Upper lobe of right lung (tissue), 1 donor: Measurements from ENCODE around the gene CPAMD8. TPM values are rescaled to one million over a fixed set of nuclear protein-coding genes. Genes with fewer than 3 reads are reported as not detected.

Source experiments
- ATAC-seq: fragments of 200-7000 bp; cut with Tn5 transposase; one replicate; pipeline ENCODE4 v1.9.1; 2020; ENCODE audit warnings: mild to moderate bottlenecking, moderate library complexity
- DNase-seq: peaks from one replicate; pipeline ENCODE4 v3.0.0-alpha.2; 2020
- H3K27ac ChIP-seq: fragments of 200-600 bp; one replicate; pipeline ENCODE4 v1.8.0; 2022
- H3K27me3 ChIP-seq: fragments of 200-600 bp; one replicate; pipeline ENCODE4 v1.8.0; 2022; ENCODE audit warnings: mild to moderate bottlenecking
- H3K36me3 ChIP-seq: fragments of 200-600 bp; one replicate; pipeline ENCODE4 v1.8.0; 2022
- H3K4me1 ChIP-seq: fragments of 200-600 bp; one replicate; pipeline ENCODE4 v1.8.0; 2022
- H3K4me3 ChIP-seq: fragments of 200-600 bp; one replicate; pipeline ENCODE4 v1.8.0; 2022; ENCODE audit warnings: mild to moderate bottlenecking
- H3K9me3 ChIP-seq: fragments of 200-600 bp; one replicate; pipeline ENCODE4 v1.8.0; 2022
- CTCF ChIP-seq: fragments of 200-600 bp; IDR thresholded peaks from one replicate; pipeline ENCODE4 v1.8.0; 2022; ENCODE audit warnings: antibody characterized with exemption
- intact Hi-C: fragments of 100-400 bp; cut with DNase I; formaldehyde crosslinking; loops from one replicate; pipeline ENCODE4 v1.11.0; 2022
- total RNA-seq: library from RNA; stranded (reverse); fragmentation: NEBNext Ultra II Directional; extraction: Animal tissue kit (Norgen Biotek cat#: 25700); gene quantifications from one replicate; pipeline ENCODE4 v1.2.1, GENCODE V29; 2021
- donor health status: DM: no; HTN: yes; CAD: no; lungs with severe emphysema.

The CPAMD8 gene
- total RNA-seq, 1 donor from 2014 or later, result 50.9 TPM

GRCh38 chr19:16978839-16979802 lies 47.5 kb downstream of the CPAMD8 start:
- Histone ChIP-seq H3K27ac (no peak overlapping the region), H3K36me3 (no peaks in the 10 kb centered on the region), H3K27me3 (no peaks in the 10 kb centered on the region), H3K4me3 (no peak overlapping the region), H3K4me1 (no peaks in the 10 kb centered on the region), H3K9me3 (no peaks in the 10 kb centered on the region)
- DNase-seq, result no peak
- no peak for TF ChIP-seq CTCF
- ATAC-seq, result no peak
- intact Hi-C loops, result no loop called here

GRCh38 chr19:16978156-16978555 lies 48.5 kb downstream of the CPAMD8 start:
- Histone ChIP-seq H3K4me1 (no peaks in the 10 kb centered on the region), H3K4me3 (no peak overlapping the region), H3K36me3 (no peaks in the 10 kb centered on the region), H3K27ac (no peak overlapping the region), H3K9me3 (no peaks in the 10 kb centered on the region), H3K27me3 (no peaks in the 10 kb centered on the region)
- ATAC-seq (no peak), DNase-seq (peak; percentile 23)
- no peak for TF ChIP-seq CTCF
- intact Hi-C loops, result no loop called here

GRCh38 chr19:16977306-16977705 lies 49.3 kb downstream of the CPAMD8 start:
- intact Hi-C loops, result no loop called here
- TF ChIP-seq CTCF, result no peak
- Histone ChIP-seq H3K36me3 (no peaks in the 10 kb centered on the region), H3K9me3 (no peaks in the 10 kb centered on the region), H3K4me1 (no peaks in the 10 kb centered on the region), H3K4me3 (no peak overlapping the region), H3K27ac (no peak overlapping the region), H3K27me3 (no peaks in the 10 kb centered on the region)
- ATAC-seq (no peak), DNase-seq (no peak)

- no peaks in the 10 kb centered on the region for H3K9me3 ChIP-seq
- H3K4me1 ChIP-seq, result no peaks in the 10 kb centered on the region
- no peak overlapping the region for H3K4me3 ChIP-seq
- ATAC-seq (no peak), DNase-seq (no peak)
- no peak for TF ChIP-seq CTCF
- intact Hi-C loops, result no loop called here
- H3K27ac ChIP-seq, result no peak overlapping the region
- H3K36me3 ChIP-seq, result no peaks in the 10 kb centered on the region
- H3K27me3 ChIP-seq, result no peaks in the 10 kb centered on the region
These were observed 50.2 kb downstream of the CPAMD8 start for GRCh38 chr19:16976446-16976845.

- Histone ChIP-seq H3K9me3 (peaks cover 4% of the 10 kb centered on the region), H3K36me3 (peaks cover 3% of the 10 kb centered on the region), H3K27ac (no peak overlapping the region), H3K27me3 (no peaks in the 10 kb centered on the region), H3K4me3 (no peak overlapping the region), H3K4me1 (no peaks in the 10 kb centered on the region)
- peak; percentile 56 for DNase-seq
- intact Hi-C loops, result no loop called here
- TF ChIP-seq CTCF, result no peak
- ATAC-seq, result no peak
These were observed 55.8 kb downstream of the CPAMD8 start for GRCh38 chr19:16970821-16971220.
